ENCODE data around the gene TCEAL7.

The TCEAL7 gene

GRCh38 chrX:103360916-103361315 is 30.9 kb downstream of the TCEAL7 start:
- H3K27me3 ChIP-seq (replicated peaks; ENCODE audit: control insufficient read depth, insufficient read depth, low read length): no peaks in the 10 kb centered on the region
- no peak for TF ChIP-seq CTCF (IDR thresholded peaks at IDR 0.05; ENCODE audit: insufficient read depth, low read length, poor library complexity, severe bottlenecking)
- H3K4me3 ChIP-seq (replicated peaks; ENCODE audit: low read depth, low read length): no peak overlapping the region
- no peaks in the 10 kb centered on the region for H3K36me3 ChIP-seq (ENCODE audit: control insufficient read depth, insufficient read depth, low read length)
- no peak for DNase-seq (ENCODE audit: extremely low read depth, insufficient read length)

GRCh38 chrX:103361798-103362197 is 31.8 kb downstream of the TCEAL7 start:
- H3K4me3 ChIP-seq (replicated peaks; ENCODE audit: low read depth, low read length): no peak overlapping the region
- no peaks in the 10 kb centered on the region for H3K36me3 ChIP-seq (ENCODE audit: control insufficient read depth, insufficient read depth, low read length)
- H3K27me3 ChIP-seq (replicated peaks; ENCODE audit: control insufficient read depth, insufficient read depth, low read length): no peaks in the 10 kb centered on the region
- TF ChIP-seq CTCF (IDR thresholded peaks at IDR 0.05; ENCODE audit: insufficient read depth, low read length, poor library complexity, severe bottlenecking): no peak
- DNase-seq (ENCODE audit: extremely low read depth, insufficient read length): no peak

- DNase-seq (ENCODE audit: extremely low read depth, insufficient read length): no peak
- no peak for TF ChIP-seq CTCF (IDR thresholded peaks at IDR 0.05; ENCODE audit: insufficient read depth, low read length, poor library complexity, severe bottlenecking)
- Histone ChIP-seq H3K27me3 (replicated peaks; ENCODE audit: control insufficient read depth, insufficient read depth, low read length) (no peaks in the 10 kb centered on the region), H3K4me3 (replicated peaks; ENCODE audit: low read depth, low read length) (no peak overlapping the region), H3K36me3 (ENCODE audit: control insufficient read depth, insufficient read depth, low read length) (no peaks in the 10 kb centered on the region)
Observed at GRCh38 chrX:103362474-103362873, 32.4 kb downstream of the TCEAL7 start.

GRCh38 chrX:103363046-103363445 is 33.0 kb downstream of the TCEAL7 start:
- no peaks in the 10 kb centered on the region for H3K36me3 ChIP-seq (ENCODE audit: control insufficient read depth, insufficient read depth, low read length)
- DNase-seq (ENCODE audit: extremely low read depth, insufficient read length): no peak
- TF ChIP-seq CTCF (IDR thresholded peaks at IDR 0.05; ENCODE audit: insufficient read depth, low read length, poor library complexity, severe bottlenecking): no peak
- no peak overlapping the region for H3K4me3 ChIP-seq (replicated peaks; ENCODE audit: low read depth, low read length)
- no peaks in the 10 kb centered on the region for H3K27me3 ChIP-seq (replicated peaks; ENCODE audit: control insufficient read depth, insufficient read depth, low read length)

- no peak for DNase-seq (ENCODE audit: extremely low read depth, insufficient read length)
- Histone ChIP-seq H3K4me3 (replicated peaks; ENCODE audit: low read depth, low read length) (no peak overlapping the region), H3K27me3 (replicated peaks; ENCODE audit: control insufficient read depth, insufficient read depth, low read length) (no peaks in the 10 kb centered on the region), H3K36me3 (ENCODE audit: control insufficient read depth, insufficient read depth, low read length) (no peaks in the 10 kb centered on the region)
- TF ChIP-seq CTCF (IDR thresholded peaks at IDR 0.05; ENCODE audit: insufficient read depth, low read length, poor library complexity, severe bottlenecking): no peak
Observed at GRCh38 chrX:103367502-103367901, 37.5 kb downstream of the TCEAL7 start.

- no peak for TF ChIP-seq CTCF (IDR thresholded peaks at IDR 0.05; ENCODE audit: insufficient read depth, low read length, poor library complexity, severe bottlenecking)
- DNase-seq (ENCODE audit: extremely low read depth, insufficient read length): no peak
- H3K4me3 ChIP-seq (replicated peaks; ENCODE audit: low read depth, low read length): no peak overlapping the region
- H3K36me3 ChIP-seq (ENCODE audit: control insufficient read depth, insufficient read depth, low read length): no peaks in the 10 kb centered on the region
- no peaks in the 10 kb centered on the region; the same call in 1 of the 2 replicates for H3K27me3 ChIP-seq (replicated peaks; ENCODE audit: control insufficient read depth, insufficient read depth, low read length)
Observed at GRCh38 chrX:103369479-103369878, 39.4 kb downstream of the TCEAL7 start.
